Occipital lobe (tissue), 2 donors: ENCODE results near the gene P3H1. TPM values are rescaled to one million over a fixed set of nuclear protein-coding genes. Genes with fewer than 3 reads are reported as not detected.
"Not testable (repeated sequence)": the region's sequence is repeated elsewhere in the genome, so short reads cannot be mapped to it uniquely, and the experiment has no call there.

Source experiments
- DNase-seq: peaks from one replicate; lab custom pipeline; 2025; lab: John Stamatoyannopoulos, UW
- total RNA-seq: library from RNA; depleted of rRNA; stranded (reverse); fragments of >200 nt; gene quantifications from one replicate; pipeline ENCODE4 v1.2.3, GENCODE V29; 2014

P3H1 gene
- total RNA-seq, 1 donor from 2014 or later: 10.9 TPM

DNA sequence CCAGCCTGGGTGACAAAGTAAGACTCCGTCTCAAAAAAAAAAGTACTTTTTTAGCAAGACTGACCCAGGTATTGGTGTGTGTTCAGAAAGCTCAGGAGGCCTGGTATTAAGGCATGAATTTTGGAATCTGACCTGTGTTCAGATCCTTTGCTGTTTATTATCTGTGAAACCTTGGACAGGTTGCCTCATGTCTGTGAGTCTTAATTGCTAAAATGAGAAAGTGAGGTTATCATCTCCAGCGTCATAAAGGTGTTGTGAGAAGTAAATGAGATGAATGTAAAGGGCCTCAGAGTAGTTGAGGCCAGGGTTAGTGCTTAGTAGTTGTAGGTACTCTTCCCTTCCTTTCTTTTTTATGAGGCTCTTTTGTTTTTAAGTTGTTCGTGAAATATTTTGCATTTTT lies 3.0 kb upstream of the P3H1 start:
- no peak for DNase-seq

DNA sequence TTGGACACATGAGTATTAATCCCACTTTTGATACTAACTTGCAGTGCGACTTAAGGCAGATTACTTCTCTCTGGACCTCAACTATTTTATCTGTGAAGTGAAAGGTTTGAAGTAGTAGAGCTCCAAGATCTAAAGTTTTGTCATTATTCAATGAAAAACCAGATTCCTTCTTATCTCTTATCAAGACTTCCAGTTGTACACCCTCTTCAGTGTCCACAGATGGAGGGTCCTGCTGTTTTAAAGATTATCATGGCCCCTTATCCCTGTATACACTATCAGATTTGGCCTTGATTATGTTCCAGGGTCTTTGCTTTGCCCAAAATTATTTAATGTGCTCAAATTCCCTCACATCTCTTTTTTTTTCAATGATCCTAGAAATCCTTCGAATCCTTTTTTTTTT lies 1.3 kb upstream of the P3H1 start:
- no peak for DNase-seq

DNA sequence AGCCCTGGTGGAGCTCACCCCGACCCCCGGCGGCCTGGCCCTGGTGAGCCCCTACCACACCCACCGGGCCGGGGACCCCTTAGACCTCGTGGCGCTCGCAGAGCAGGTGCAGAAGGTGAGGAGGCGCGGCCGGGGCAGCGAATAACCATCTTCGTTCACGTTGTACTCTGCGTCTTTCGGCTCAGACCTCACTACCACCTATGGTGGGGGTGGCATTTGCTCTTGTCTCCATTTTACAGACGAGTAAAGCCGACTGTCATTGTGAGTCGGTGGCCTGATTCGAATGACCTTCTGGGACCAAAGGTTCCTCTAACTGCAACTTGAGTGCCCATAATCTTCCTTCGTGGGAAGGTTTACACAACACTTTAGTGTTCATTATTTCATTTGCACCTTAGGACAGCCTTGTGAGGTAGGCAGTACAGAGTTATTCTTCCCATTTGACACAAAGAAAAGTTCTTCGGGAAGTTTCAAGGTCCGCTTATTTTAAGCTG lies 727 bp upstream of the P3H1 start:
- no peak for DNase-seq

GRCh38 chr1:42765832-42766740 lies 742 bp downstream of the P3H1 start:
- peak; percentile 42 for DNase-seq

DNA sequence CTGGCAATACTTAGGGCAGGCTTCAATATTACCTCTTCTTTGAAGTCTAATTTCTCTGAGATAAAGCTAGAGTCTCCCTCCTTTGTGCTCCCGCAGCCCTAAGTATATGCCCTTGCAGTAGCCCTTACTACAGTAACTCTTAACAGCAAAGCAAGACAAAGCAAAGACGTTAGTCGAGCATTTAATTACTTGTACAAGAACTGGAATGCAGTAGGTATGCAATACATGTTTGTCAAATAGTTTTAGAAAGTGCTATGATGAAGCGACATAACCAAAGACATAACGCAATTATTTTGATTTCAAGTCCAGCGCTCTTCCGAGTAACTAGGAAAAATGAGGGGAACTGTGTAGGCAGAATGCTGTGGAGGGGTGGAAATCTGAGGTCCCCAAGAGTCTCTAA lies 1.6 kb downstream of the P3H1 start:
- no peak for DNase-seq

GRCh38 chr1:42762269-42762668 lies 4.6 kb downstream of the P3H1 start:
- no peak for DNase-seq

GRCh38 chr1:42761567-42761966 lies 5.3 kb downstream of the P3H1 start:
- DNase-seq: no peak

DNA sequence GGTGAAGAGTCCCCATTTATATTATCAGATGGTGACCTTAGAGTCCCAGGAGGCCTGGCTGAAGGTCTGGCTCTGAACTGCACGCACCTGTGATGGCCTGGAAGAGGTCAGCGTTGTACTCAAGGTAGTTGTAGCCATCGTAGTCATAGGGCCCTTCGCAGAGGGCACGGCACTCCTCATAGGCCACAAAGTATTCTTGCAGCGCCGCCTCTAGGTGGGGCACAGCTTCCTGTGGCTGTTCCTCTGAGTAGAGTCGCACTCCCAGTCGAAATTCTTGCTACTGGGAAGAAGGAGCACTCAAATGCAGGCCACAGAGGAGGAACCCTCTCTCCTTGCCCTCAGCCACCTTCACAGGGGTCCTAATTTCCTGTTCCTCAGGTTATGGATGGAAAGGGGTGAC lies 7.7 kb downstream of the P3H1 start:
- DNase-seq: no peak

GRCh38 chr1:42758641-42759040 lies 8.2 kb downstream of the P3H1 start:
- no peak for DNase-seq

GRCh38 chr1:42757892-42758275 lies 8.9 kb downstream of the P3H1 start:
- DNase-seq: no peak

GRCh38 chr1:42756956-42757891 lies 9.6 kb downstream of the P3H1 start:
- DNase-seq: no peak

DNA sequence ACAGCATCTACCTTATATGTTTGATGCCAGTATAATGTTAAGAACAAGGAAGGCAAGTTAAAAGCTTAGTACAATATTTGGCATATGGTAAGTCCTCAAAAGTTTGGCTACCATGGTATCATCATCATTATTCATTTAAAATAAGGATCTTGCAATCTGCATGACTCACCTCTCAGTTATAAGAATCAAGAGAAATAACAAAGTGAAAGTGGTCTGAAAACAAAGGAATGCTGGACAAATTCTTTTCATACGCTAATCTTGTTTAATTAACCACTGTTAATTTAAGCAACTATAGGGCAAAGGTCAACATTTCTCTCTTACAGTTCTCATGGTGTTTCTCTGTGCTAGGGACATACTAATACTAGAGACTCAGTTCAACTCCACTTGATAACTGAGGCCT lies 13.8 kb downstream of the P3H1 start:
- DNase-seq: no peak

GRCh38 chr1:42752284-42752683 lies 14.5 kb downstream of the P3H1 start:
- DNase-seq: no peak

DNA sequence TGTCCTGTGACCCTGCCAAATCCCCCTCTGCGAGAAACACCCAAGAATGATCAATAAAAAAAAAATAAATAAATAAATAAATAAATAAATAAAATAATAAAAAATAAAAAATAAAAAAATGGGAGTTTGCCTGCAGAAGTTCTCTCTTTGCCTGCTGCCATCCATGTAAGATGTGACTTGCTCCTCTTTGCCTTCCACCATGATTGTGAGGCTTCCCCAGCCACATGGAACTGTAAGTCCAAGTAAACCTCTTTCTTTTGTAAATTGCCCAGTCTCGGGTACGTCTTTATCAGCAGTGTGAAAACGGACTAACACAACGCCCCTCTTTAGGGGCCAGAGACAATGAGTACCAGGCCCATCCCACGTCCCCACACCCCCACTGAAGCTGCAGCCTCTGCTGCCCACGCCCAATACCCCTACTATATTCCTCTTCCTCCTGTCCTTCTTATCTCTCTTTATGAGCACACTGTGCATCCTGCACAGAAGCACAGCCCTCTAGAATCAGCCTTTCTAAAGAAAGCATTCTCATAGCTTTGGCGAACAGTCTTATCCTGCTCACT lies 15.2 kb downstream of the P3H1 start:
- DNase-seq: not testable (repeated sequence)

- DNase-seq: no peak
Measured at GRCh38 chr1:42750041-42750440, 16.8 kb downstream of the P3H1 start.

DNA sequence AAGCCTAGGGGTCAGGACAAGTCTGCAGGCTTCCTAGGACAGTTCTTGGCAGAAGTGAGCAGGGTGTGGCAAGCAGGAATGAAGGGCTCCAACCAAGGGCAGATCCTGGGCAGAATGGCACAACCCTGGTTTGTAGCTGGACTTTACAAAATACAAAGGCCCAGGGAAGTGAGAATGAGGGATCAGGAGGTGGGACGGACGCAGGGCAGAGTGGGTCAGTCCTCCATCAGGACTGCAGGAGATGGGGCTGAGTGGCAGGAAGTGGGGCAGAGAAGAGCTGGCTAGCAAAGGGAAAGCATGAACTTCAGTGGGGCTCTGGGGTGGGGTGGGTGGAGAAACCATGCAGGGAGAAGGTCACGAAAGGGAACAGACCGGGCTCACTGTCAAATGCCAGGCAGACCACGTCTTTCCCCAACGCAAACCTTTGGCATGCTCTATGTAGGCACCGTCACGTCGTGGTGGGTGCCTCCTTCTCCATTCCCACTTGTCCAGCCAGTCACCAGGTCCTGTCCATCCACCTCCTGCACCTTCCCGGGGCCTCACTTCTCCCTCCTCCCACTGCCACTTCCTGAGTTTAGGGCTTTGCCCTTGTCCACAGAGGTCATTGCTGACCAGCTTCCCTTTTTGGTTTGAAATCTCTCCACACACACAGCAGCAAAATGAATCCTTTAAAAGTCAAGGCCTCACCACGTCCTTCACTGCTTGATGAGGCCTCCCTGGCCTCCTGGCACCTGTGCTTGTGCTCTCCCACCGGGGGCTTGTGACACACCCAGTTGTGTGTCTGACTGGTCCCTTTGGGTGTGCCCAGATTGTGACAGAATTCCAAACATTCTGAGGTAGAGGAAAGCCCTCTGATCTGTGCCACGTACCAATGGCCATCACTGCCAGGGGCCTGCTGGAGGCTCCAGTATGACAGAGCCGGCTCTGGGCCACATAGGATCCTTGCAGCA lies 18.1 kb downstream of the P3H1 start:
- no peak for DNase-seq

- DNase-seq: no peak
Measured at GRCh38 chr1:42748021-42748420, 18.8 kb downstream of the P3H1 start.

DNA sequence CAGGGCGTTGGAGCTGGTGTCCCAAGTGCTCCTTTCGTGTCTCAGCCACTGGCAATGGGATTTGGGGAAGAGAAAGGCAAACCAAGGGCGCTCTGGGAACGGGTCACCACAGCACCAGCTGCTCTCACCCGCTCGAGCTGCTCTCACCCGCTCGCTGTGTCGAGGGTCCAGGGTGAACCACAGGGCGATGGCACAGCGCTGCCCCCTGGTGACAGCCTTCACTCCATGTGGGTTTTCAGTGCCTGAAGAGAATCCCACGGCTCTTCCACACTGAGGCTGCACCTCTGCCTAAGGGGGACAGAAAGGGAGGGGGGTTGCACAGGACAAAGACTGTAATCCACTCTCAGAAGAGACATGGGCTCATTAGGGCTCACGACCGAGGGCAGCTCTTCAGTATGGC lies 19.7 kb downstream of the P3H1 start:
- DNase-seq: no peak

GRCh38 chr1:42746436-42747105 lies 20.3 kb downstream of the P3H1 start:
- no peak for DNase-seq

GRCh38 chr1:42745851-42746250 lies 21.0 kb downstream of the P3H1 start:
- no peak for DNase-seq

DNA sequence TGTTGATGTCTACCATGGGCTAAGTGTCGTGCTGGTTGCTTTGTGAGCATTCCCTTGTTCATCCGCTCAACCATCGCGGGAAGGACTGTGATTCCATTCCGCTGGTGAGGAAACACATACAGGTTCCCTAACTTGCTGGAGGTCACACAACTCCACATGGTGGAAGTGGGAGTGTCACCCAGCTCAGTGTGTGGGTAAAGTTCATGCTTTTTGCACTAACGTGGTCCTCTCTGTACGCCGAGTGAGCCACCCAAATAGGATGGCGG lies 22.7 kb downstream of the P3H1 start:
- DNase-seq: no peak
